Fibroblast of skin of left biceps (primary cell): ENCODE results near the gene MYH6.

ENCODE experiments used
- DNase-seq, 2 experiments: peaks; one replicate each; pipeline ENCODE4 v3.0.0-alpha.2; 2013; ENCODE audit warnings: low read depth in 2 of 2

Gene MYH6

DNA sequence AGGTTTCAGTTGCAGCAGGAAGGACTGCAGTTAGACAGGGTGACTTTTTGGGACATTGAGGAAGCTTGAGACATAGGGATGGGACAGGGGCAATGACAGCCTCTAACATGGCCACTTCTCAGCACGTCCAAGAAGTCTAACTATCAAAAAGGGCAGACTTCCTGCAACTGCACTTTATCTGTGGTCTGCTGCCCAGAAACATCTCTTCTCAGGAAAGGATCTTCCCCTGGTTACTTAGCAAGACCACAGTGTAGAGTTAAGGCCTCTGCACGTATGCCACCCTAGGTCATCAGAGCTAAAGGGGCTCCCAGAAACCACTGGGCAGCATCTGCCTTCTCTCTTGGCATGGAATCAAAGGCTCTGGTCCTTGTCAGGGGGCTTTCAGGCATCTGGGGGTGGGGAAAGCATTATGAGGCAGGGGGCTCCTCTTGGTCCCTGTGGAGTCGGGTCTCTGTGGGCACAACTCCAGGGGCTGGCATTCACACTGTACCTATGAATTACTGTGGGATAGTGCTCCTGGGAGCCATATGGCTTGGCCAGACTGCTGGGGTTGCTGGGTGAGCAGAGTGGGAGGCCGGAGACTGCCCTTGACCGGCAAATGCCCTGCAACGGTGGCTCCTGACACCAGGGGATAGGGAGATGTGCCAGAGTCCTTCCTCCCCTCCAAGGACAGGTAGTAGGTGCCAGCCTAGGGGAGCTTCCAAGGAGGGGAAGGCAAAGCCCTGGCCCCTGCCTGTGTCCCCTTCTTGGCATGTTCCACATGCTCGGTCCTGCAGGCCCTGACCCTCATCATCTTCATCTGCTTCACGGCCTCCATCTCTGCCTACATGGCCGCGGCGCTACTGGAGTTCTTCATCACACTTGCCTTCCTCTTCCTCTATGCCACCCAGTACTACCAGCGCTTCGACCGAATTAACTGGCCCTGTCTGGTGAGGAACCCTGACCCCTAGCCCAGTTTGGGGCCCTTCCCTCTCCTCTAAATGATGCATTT is 30.2 kb downstream of the MYH6 start:
- no peak for DNase-seq

DNA sequence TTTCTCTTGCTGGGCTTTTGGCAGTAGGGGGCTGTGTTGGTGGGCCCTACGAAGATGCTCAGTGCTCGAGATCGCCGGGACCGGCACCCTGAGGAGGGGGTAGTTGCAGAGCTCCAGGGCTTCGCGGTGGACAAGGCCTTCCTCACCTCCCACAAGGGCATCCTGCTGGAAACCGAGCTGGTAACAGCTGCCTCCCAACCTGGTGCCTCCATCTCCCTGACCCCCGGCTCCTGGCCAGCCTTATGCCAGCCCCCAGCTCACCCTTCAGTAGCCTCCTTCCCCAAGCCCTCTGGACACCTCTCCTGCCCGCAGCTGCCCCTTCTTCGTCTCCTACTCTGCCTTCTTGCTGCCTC is 30.9 kb downstream of the MYH6 start:
- no peak for DNase-seq

DNA sequence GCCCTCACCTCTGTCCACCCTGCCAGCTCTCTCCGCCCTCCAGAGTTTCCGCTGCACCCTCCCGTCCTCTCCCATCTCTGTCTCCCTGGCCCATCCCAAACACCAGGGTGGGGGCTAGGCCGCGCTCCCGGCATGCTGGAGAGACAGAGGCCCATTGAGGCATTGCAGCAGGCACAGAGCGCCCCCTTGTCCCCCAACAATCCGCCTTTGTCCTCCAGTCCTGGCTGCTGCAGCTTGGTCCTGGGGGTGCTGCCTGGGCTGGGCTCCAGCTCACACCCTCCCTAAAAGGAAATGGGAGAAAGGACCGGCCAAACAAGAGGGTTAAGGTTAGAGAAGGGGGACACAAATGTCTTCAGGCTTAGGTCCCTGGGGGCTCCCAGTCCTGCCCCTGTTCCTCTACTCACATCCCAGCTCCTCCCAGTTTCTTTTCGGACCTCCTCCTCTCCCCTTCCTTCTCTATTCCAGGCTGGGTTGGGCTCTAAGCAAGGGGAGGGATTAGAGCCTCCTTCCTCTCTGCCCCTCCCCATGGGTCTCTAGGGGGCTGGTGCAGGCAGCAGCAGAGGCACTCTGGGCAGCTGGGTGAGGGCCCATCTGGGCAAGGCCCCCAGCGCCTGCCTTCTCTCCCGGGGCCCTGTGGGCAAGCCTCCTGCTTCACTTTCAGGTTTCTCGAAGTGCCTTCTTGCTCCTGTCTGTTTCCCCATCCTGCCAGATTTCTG is 31.4 kb downstream of the MYH6 start, which contains the start of gene CMTM5:
Gene CMTM5, plus strand, starts transcription at position 565 of the 716 bp plus-strand sequence. CDS start 206 bp downstream, outside the sequence.
- DNase-seq = no peak

DNA sequence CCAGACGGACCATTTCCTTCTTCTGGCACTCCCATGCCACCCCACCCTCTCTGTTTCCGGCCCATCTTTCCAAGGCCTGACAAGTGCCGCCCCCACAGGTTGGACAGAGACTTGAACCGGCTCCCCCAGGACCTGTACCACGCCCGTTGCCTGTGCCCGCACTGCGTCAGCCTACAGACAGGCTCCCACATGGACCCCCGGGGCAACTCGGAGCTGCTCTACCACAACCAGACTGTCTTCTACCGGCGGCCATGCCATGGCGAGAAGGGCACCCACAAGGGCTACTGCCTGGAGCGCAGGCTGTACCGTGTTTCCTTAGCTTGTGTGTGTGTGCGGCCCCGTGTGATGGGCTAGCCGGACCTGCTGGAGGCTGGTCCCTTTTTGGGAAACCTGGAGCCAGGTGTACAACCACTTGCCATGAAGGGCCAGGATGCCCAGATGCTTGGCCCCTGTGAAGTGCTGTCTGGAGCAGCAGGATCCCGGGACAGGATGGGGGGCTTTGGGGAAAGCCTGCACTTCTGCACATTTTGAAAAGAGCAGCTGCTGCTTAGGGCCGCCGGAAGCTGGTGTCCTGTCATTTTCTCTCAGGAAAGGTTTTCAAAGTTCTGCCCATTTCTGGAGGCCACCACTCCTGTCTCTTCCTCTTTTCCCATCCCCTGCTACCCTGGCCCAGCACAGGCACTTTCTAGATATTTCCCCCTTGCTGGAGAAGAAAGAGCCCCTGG is 32.4 kb downstream of the MYH6 start:
- no peak for DNase-seq

DNA sequence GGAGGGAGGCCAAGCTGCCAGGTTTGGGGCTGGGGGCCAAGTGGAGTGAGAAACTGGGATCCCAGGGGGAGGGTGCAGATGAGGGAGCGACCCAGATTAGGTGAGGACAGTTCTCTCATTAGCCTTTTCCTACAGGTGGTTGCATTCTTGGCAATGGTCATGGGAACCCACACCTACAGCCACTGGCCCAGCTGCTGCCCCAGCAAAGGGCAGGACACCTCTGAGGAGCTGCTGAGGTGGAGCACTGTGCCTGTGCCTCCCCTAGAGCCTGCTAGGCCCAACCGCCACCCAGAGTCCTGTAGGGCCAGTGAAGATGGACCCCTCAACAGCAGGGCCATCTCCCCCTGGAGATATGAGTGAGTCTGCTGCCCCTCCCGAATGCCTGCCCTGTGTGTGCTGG is 35.0 kb downstream of the MYH6 start:
- no peak for DNase-seq

DNA sequence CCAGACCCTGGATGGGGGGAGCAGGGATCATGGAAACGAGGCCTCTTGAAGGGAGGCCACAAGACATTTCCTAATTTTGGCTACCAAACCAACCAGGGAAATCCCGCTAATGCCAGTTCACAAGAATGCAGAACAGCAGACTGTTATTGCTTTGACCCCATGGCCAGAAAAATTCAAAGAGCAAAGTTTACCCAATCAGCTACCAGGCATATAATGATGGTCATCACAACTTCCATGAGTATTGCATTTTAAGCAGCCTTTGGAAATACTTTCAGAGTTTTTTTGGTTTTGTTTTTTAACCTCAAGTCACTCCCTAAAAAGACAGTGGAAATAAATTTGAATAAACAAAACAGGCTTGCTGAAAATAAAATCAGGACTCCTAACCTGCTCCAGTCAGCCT is 35.6 kb downstream of the MYH6 start, which contains the start of gene IL25:
Gene IL25, plus strand, starts transcription at position 301 of the 400 bp plus-strand sequence.
- no peak for DNase-seq

DNA sequence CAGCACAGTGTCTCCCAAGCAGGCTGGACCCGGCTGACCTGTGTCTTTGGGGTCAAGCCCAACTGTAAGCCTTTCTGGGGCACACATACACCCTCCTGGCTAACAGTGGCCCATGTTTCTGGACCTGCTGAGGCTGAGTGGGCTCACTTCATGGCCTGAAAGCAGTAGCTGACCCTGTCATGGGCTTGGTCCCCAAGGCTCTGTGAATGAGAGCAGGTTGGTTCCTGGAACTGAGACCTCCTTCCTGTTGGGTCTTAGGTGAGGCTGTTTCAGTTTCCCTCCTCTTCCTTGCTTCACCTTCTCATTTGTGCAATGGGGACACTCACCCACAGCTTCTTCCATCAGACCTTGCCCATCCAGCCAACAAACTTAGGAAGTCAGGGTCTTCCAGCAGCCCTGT is 36.2 kb downstream of the MYH6 start:
- no peak for DNase-seq

DNA sequence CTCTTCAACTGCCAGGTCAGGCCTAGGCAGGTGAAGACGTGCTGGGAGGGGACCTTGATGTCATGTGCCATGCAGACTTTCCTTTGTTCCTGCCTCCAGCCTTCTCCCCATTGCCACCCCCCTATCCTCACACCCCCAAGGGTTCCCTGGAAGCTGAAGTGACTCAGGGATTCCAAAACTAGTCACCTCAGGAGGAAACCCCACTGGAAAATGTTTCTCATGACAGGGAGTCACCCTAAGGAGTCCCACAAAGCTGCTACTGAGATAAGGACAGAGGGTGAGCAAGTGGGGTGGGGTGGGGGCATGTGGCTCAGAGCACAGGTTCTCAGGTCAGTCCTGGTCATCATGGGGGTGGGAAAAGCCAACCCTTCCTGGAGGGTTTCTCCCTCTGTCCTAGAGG is 37.9 kb downstream of the MYH6 start:
- DNase-seq = no peak

DNA sequence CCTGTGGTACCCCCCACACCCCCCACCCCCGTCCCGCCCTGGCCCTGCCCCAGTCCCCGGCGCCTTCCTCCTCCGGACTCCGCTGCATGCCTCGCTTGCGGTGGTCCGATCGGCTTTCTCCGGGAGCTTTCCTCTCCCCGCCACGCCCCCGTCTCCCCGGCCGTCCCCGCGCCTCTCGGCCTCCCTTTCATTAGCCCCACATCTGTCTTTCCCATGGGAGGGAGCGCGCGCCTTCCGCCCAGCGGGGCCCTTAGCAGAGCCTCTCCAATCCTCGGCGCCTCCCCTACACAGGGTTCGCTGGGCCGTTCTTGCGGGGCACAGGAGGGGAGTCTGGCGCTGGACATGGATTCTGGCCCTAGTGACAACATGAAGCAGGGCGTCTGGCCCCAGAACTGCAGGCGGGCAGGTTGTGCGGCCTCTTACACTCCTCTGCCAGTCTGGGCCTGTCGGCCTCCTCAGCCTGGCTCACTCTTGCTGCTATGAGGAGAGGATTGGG is 41.6 kb downstream of the MYH6 start:
- DNase-seq = peak in 1 of 2 experiments; percentile 46

DNA sequence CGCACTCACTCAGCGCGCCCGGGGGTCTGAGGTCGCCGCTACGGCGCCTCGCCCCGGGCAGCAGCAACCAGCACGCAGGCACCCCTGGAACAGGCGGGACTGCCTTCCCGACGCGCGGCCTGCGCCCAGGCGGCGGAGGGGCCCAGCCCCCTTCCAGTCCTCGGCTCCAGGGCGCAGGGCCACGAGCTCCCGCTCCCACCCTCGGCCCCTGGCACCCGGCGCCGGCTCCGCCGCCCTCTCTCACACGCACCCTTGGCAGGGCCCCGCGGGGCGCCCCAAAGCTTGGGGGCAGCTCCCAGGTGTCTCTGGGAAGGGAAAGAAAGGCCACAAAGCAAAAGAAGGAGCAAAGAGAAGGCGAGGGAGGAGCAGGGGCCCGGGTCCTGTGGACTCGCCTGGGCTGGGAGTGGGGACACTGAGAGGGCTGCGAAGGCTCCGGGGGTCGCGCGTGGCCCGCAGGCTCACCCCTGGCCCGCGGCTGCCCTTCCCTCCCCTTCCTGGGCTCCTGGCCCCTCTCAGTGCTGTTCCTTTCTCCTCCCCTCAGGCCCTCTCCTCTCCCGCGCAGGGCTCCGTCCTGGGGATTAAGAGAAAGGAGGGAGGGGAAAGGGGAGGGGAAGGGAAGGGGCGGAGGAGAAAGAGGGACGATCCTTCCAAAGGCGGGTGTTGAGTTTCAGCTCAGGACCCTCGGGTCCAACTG is 42.2 kb downstream of the MYH6 start:
- peak; percentile 54 to 58 for DNase-seq

DNA sequence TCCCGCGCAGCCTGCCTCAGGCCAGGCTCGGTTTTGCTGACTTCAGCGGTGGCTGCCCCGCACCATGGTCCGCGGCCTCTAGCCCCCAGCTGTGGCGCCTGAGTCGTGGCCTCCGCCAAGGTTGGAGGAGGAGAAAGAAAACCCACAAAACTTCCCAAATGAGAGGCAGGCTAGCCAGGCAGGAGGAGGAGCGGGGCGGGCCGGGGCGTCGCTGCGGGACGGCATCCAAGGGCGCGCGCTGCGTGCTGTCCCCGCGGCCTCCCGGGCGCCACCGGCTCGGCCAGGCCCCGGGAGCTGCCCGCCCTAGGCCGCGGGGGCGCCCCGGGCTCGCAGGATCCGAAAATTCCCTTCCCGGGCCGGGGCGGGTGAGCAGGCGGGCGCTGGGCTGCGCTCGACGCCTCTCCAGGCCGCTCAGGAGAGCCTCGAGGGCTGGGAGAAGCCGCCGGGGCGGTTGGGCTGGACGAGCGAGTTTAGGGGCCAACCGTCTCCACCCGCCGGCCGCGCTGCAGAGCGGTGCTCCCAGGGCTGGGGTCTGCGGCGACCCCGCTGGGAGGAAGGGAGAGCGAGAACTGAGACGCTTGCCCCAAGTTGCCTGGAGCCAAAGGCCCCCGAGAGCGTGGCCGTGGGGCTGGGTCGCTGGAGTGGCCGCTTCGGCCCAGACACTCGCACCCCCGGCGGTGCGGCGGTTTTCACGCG is 42.9 kb downstream of the MYH6 start, which contains the start of gene EFS:
Gene EFS, minus strand, starts transcription at position 137 of the 696 bp plus-strand sequence. CDS start 147 bp downstream, outside the sequence.
- DNase-seq = no peak

DNA sequence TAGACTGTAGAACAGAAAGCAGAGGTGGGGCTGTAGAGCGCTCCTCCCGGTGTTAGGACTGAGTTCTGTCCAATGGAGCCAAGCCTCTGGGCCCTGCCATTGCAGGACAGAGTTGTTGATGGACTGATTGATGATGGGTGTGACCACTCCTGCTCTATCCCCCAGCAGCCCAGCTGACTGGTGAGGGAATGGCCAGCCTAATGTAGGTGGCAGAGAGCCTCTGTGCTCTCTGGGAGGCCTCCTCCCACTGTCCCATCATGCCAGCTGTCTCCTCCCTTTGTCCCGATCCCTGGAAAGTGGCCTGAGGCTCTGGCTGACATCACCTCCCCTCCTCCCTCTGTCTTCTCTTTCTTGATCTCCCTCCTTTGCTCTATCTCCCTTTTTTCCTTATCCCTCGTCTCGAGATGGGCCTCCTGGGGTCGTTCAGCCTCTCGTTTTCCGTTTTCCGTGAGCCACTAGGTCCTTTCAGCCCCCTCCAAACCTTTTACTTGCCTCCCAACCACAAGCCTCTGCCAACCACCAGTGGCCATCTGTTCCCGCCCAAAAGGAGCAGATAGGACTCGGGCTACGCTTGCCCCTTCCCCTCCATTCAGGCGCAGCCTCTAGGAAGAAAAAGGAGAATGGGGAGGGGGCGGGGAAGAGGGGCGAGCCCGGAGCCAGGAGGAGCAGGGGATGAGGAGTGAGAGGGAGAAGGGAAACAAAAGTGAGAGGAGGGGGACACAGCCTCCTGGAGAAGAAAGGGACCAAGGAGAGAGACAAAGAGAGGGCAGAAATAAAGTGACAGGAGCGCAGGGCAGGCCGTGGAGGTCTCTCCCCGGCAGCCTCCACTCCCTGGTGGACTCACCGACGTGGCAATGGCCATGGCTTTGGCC is 43.7 kb downstream of the MYH6 start:
- no peak for DNase-seq

DNA sequence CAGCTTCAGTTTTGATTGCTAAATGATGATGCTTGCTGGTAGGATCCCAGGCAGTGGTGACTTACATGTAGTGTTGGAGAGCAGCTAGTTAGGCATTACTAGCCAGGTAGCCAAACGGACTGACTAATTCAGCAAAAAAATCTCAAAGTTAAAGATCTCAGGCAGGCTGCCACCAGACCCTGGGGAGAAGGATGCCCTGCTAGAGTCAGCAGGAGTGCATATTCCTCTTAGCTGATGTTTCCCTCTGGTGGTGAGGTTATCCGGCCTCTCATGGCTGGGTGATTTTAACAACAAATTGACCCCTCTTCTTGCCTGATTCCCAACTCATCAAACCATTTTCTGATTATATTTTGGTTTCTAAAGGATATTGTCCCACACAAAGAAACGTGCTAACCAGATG is 45.9 kb downstream of the MYH6 start:
- no peak for DNase-seq

DNA sequence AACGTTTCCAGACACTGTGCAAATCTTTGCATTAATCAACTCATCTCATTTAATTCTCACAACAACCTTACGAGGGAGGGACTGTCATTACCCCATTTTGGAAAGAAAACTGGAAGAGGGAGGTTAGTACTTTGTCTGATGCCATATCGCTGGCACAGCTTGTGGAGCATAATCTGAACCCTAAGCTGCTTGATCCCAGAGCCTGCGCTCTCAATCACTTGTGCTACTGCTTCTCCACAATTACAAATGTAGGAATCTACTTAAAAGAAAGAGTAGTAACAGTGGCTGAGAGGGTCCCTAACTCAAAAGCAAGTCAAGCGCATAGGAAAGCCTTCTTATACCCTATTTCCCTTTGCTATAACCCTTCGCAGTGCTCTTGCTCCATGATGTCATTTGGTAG is 46.3 kb downstream of the MYH6 start:
- DNase-seq = no peak

DNA sequence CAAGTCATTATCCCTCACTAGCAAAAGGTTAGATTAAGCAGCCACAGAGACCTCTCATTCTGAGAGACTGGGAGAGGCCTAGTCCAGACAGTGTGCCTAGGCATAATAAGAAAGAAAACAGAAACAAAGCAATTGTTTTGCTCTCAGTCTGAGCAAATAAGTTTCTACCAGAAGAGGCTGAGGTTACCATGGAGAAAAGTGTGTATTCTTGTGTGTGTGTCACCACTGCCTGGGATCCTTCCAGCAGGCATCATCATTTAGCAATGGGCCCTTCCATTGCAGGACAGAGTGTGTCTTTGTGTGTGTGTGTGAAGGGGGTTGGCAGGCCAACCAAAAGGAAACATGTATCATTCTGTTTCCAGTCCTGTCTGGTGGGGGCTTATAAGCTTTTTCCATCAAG is 46.8 kb downstream of the MYH6 start:
- DNase-seq = no peak

DNA sequence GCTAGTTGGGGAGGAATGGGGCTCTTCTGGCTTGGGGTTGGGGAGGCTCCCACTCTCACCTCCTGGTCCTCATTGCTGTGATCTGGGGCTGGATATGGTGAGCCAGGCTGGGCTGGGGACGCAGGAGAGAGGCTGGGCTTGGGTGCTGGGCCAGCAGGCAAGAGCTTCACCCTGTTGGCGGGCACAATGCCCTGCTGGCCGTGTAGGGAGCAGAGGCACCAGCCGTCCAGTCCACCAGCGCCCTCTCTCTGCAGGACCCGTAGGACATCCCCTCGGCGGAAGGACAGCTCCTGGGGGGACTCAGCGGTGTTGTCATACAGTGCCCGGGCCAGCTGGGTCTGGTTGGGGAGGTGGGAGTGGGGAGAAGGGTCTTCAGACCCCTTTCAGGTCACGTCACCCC is 47.6 kb downstream of the MYH6 start:
- DNase-seq = no peak

DNA sequence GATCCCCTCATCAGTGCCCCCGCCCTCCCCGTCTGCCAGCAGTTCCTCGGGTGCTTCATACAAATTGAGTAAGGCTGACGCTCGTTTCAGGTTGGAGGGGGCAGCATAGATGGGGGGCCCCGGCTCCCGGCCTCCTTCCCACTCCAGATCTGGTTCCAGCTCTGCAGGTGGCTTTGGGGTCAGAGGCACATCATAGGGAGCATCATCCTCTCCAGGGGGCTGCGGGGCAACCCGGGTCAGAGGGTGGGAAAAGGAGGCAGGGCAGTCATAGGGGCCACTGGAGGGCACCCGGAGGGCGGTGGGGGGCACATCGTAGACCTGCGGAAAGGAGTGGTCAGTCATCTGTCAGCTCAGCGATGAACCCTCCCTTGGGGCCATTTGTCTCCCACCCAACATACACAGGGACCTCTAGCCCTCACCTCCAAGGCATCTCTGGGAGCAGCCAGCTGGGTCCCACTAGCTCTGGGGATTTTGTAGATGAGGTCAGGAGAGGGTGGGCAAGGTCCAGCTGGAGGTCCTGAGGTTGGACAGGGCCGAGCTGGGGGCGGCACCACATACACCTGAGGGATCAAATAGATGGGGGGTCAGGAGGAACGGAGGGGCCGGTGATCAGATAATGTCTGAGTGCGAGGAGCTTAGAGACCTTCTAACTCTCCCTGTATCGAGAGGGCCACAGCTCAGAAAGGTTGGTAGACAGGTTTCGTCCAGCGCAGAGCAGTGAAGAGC is 48.2 kb downstream of the MYH6 start:
- no peak for DNase-seq

DNA sequence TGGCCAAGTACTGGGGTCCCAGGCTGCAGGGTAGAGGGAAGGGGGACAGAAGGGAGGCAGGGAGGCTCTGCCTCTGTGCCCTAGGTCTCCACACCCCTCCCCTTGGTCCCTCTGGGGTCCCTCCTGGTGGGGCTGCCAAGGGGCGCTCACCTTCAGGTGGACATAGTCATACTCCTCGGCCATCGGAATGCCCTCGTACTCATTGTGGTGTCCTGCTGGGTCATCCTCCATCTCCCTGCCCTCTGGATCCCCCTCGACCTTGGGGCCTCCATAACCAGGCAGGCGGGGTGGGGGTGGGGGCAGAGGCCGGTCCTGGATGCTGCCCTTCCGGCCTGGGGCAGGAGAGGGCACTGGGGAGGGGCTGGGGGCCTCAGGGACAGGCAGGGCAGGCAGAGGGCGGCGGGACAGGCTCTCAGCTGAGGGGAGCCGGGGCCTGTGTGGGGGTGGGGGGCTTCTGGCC is 48.9 kb downstream of the MYH6 start:
- DNase-seq = no peak
